ENCODE measurements around the gene OTUD5.

GRCh38 chrX:49000636-49001035, 43.2 kb upstream of the OTUD5 start:
- TF ChIP-seq, protein P1, sequence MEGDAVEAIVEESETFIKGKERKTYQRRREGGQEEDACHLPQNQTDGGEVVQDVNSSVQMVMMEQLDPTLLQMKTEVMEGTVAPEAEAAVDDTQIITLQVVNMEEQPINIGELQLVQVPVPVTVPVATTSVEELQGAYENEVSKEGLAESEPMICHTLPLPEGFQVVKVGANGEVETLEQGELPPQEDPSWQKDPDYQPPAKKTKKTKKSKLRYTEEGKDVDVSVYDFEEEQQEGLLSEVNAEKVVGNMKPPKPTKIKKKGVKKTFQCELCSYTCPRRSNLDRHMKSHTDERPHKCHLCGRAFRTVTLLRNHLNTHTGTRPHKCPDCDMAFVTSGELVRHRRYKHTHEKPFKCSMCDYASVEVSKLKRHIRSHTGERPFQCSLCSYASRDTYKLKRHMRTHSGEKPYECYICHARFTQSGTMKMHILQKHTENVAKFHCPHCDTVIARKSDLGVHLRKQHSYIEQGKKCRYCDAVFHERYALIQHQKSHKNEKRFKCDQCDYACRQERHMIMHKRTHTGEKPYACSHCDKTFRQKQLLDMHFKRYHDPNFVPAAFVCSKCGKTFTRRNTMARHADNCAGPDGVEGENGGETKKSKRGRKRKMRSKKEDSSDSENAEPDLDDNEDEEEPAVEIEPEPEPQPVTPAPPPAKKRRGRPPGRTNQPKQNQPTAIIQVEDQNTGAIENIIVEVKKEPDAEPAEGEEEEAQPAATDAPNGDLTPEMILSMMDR (conservative IDR thresholded peaks at IDR 0.05 in 1 of 2, IDR thresholded peaks at IDR 0.05 in 1 of 2; ENCODE audit: low read depth in 1 of 2, low read length in 2 of 2): no peak
- no peak for TF ChIP-seq EZH2 (IDR thresholded peaks at IDR 0.05; ENCODE audit: low read length, missing control alignments)
